ENCODE data around the gene PSTPIP1. TPM values are rescaled to one million over a fixed set of nuclear protein-coding genes. Genes with fewer than 3 reads are reported as not detected.

The PSTPIP1 gene
- total and polyA plus RNA-seq, 9 of the 15 experiments (the other 6 are each of a cell fraction or from before 2014, with no cell fraction given), result not detected

DNA sequence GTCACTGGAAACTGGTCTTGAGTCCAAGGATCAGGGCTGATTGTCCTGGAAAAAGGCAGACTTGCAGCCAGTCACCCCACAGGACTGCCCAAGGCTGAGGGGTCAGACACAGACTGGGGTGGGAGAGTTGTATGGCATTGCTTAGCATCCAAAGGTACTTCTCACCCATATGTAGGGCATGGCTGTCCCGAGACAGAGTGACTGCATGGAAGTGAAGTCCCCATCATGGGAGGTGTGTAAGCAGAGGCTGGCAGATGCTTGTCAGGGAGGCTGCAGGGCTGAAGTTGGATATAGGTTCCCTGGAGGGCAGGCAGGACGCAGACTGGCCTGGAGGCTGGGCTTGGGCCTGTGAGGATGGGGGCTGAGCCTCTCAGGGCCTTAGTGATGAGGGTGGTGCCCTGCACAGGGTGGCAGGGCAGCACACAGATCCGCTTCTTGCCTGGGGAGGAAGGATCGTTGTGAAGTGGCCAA, 31.1 kb downstream of the PSTPIP1 start:
- Histone ChIP-seq H2AFZ (ENCODE audit: low read depth, low read length) (no peak overlapping the region), H3K27ac (ENCODE audit: extremely low read depth, low read depth, low read length) (no peak overlapping the region), H3K4me2 (ENCODE audit: insufficient read depth, low read length) (no peak overlapping the region), H3K27me3 (ENCODE audit: control insufficient read depth in 2 of 2, insufficient read depth in 2 of 2, low read length in 2 of 2) (peaks cover 0 to 32% of the 10 kb centered on the region in 2 experiments; a peak in 3 of 5 replicates), H3K9me3 (replicated peaks; ENCODE audit: control insufficient read depth, insufficient read depth, low read depth, low read length) (no peaks in the 10 kb centered on the region), H3K9ac (ENCODE audit: insufficient read depth in 1 of 2, low read depth in 2 of 2, low read length in 2 of 2) (no peak overlapping the region), H3K4me1 (replicated peaks in 1 of 2; ENCODE audit: control insufficient read depth in 2 of 2, insufficient read depth in 2 of 2, low read length in 2 of 2) (peaks cover 0 to 44% of the 10 kb centered on the region in 2 experiments; a peak in 2 of 5 replicates), H3K36me3 (ENCODE audit: control insufficient read depth, insufficient read depth, low read length) (no peaks in the 10 kb centered on the region), H4K20me1 (replicated peaks; ENCODE audit: control insufficient read depth, insufficient read depth, low read length) (peaks cover 14% of the 10 kb centered on the region; the same call in 1 of the 2 replicates), H3K79me2 (ENCODE audit: control insufficient read depth, insufficient read depth, low read length) (no peaks in the 10 kb centered on the region), H3K9me1 (ENCODE audit: control insufficient read depth, insufficient read depth, low read length) (no peaks in the 10 kb centered on the region), H3K4me3 (no peak overlapping the region)
- BruUV-seq (replicated peaks), result no TSS peak
- WGBS (ENCODE audit: insufficient coverage, low coverage, missing lambda C conversion rate), result 4% methylated on average over 4 of the region's 4 CpGs
- intact Hi-C loops (cut with micrococcal nuclease) (loop anchor here (5.0 to 10.0 kb wide), 5 partner anchors 54 to 521 kb away; no protein-coding TSS in a partner anchor), in situ Hi-C loops (cut with MboI) (loop anchor here (5.0 to 10.0 kb wide), 2 partner anchors 479 to 516 kb away; no protein-coding TSS in a partner anchor)
- FAIRE-seq (no peak), DNase-seq (ENCODE audit: extremely low read depth in 1 of 4, low spot score in 3 of 4) (no peak), ATAC-seq (no peak)
- CTCF ChIA-PET (ENCODE audit: low intra/inter-chr PET ratio), result no interaction called here
- TF ChIP-seq, protein P1, sequence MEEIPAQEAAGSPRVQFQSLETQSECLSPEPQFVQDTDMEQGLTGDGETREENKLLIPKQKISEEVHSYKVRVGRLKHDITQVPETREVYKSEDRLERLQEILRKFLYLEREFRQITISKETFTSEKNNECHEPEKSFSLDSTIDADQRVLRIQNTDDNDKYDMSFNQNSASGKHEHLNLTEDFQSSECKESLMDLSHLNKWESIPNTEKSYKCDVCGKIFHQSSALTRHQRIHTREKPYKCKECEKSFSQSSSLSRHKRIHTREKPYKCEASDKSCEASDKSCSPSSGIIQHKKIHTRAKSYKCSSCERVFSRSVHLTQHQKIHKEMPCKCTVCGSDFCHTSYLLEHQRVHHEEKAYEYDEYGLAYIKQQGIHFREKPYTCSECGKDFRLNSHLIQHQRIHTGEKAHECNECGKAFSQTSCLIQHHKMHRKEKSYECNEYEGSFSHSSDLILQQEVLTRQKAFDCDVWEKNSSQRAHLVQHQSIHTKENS (CRISPR knock-in tag; IDR thresholded peaks at IDR 0.05), result no peak
- TF ChIP-seq ZBTB8A (IDR thresholded peaks at IDR 0.05; ENCODE audit: partially characterized antibody), result no peak
- no peak for TF ChIP-seq SMAD1 (IDR thresholded peaks at IDR 0.05; ENCODE audit: low read depth, low read length, partially characterized antibody)
- TF ChIP-seq, protein P2, sequence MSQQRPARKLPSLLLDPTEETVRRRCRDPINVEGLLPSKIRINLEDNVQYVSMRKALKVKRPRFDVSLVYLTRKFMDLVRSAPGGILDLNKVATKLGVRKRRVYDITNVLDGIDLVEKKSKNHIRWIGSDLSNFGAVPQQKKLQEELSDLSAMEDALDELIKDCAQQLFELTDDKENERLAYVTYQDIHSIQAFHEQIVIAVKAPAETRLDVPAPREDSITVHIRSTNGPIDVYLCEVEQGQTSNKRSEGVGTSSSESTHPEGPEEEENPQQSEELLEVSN (IDR thresholded peaks at IDR 0.05; ENCODE audit: borderline replicate concordance in 1 of 2, extremely low read depth in 1 of 2, insufficient read depth in 1 of 2, insufficient read length in 1 of 2, low read depth in 1 of 2, low read length in 1 of 2, poor library complexity in 1 of 2, severe bottlenecking in 1 of 2), result no peak
- POLR2A ChIA-PET, result interaction anchor here (0.6 kb wide), 2 partner anchors 74 to 594 kb away, joined by 3 to 4 read pairs; no protein-coding TSS in a partner anchor

Data from K562 (cell line).